Body of pancreas (tissue), 4 donors: Measurements from ENCODE around the gene GAB2. TPM values are rescaled to one million over a fixed set of nuclear protein-coding genes. Genes with fewer than 3 reads are reported as not detected.

ENCODE experiments used
- ATAC-seq: fragments of 150-250 bp; one replicate; pipeline ENCODE4 v1.9.1; 2016
- DNase-seq, 4 donors: peaks; one replicate each; pipeline ENCODE4 v3.0.0-alpha.2; 2019
- H3K27ac ChIP-seq, 4 donors: fragments of 200-600 bp; sonication (generic); 1 replicate in 3 of 4; 2 replicates in 1 of 4; pipeline versions ENCODE4 v1.5.1 to v1.6.1; 2016 to 2019; ENCODE audit warnings: mild to moderate bottlenecking in 1 of 4, mixed read lengths in 1 of 4, moderate library complexity in 1 of 4
- H3K27me3 ChIP-seq, 2 donors: fragments of 200-600 bp; sonication (generic); one replicate each; pipeline ENCODE4 v1.6.0; 2016; ENCODE audit warnings: mild to moderate bottlenecking in 1 of 2
- H3K36me3 ChIP-seq, 2 donors: fragments of 200-600 bp; sonication (generic); replicated peaks in 1 of 2; 2 replicates each; pipeline ENCODE4 v1.5.1; 2016; ENCODE audit warnings: low read depth in 2 of 2; ENCODE audit not compliant: insufficient read depth in 1 of 2
- H3K4me1 ChIP-seq: fragments of 200-600 bp; sonication (generic); one replicate; pipeline ENCODE4 v1.6.0; 2016
- H3K4me3 ChIP-seq, 2 donors: fragments of 200-600 bp; sonication (generic); 1 replicate in 1 of 2; 2 replicates in 1 of 2; pipeline ENCODE4 v1.5.1; 2016 to 2019
- H3K9me3 ChIP-seq, 3 donors: fragments of 200-600 bp; sonication (generic); 1 replicate in 2 of 3; 2 replicates in 1 of 3; pipeline ENCODE4 v1.5.1; 2016
- CTCF ChIP-seq, 7 experiments: fragments of 450-650 bp in 4 of 7; fragments of 200-600 bp in 3 of 7; sonication (generic) in 3 of 7; IDR thresholded peaks; one replicate each; pipeline ENCODE4 v1.5.1; 2016 to 2019; ENCODE audit warnings: antibody characterized with exemption in 7 of 7
- POLR2A ChIP-seq, 3 donors: fragments of 450-650 bp; IDR thresholded peaks; one replicate each; pipeline ENCODE4 v1.6.1; 2016; ENCODE audit warnings: antibody characterized with exemption in 3 of 3, mild to moderate bottlenecking in 2 of 3
- WGBS, 2 donors: methylation state at CpG; one replicate each; pipeline ENCODE4 v1.1.5; 2017; 5-methylcytosine and 5-hydroxymethylcytosine counted together
- intact Hi-C: fragments of 100-400 bp; cut with DNase I; formaldehyde crosslinking; loops from one replicate; pipeline ENCODE4 v1.15.1; 2023
- total RNA-seq, 2 donors: library from RNA; depleted of rRNA; stranded (reverse); fragments of >200 nt; gene quantifications; one replicate each; pipeline ENCODE4 v1.1.0, GENCODE V29; 2016

GAB2 gene
- total RNA-seq, 2 donors from 2014 or later = 6.9 to 16.9 TPM

- H3K27ac ChIP-seq = no peak overlapping the region
- no peaks in the 10 kb centered on the region for H3K9me3 ChIP-seq
- H3K27me3 ChIP-seq = no peaks in the 10 kb centered on the region
- DNase-seq (no peak), ATAC-seq (no peak)
- TF ChIP-seq CTCF (IDR thresholded peaks at IDR 0.05) = no peak
- TF ChIP-seq POLR2A (IDR thresholded peaks at IDR 0.05) = no peak
- 92 to 96% methylated on average over 4 of the region's 4 CpGs for WGBS, 2 donors
- no peaks in the 10 kb centered on the region for H3K4me1 ChIP-seq
- no peaks in the 10 kb centered on the region for H3K36me3 ChIP-seq
- intact Hi-C loops = no loop called here
- no peak overlapping the region for H3K4me3 ChIP-seq
Observed at GRCh38 chr11:78459738-78460137, 42.1 kb upstream of the GAB2 start.

- Histone ChIP-seq H3K9me3 (no peaks in the 10 kb centered on the region), H3K27me3 (no peaks in the 10 kb centered on the region), H3K4me3 (no peak overlapping the region), H3K4me1 (no peaks in the 10 kb centered on the region), H3K27ac (no peak overlapping the region), H3K36me3 (no peaks in the 10 kb centered on the region)
- ATAC-seq = no peak
- no peak for DNase-seq
- intact Hi-C loops = no loop called here
- no peak for TF ChIP-seq CTCF (IDR thresholded peaks at IDR 0.05)
- no peak for TF ChIP-seq POLR2A (IDR thresholded peaks at IDR 0.05)
- 75 to 90% methylated on average over 2 of the region's 2 CpGs for WGBS, 2 donors
Observed at GRCh38 chr11:78457448-78457847, 39.8 kb upstream of the GAB2 start.

- ATAC-seq (no peak), DNase-seq (no peak)
- Histone ChIP-seq H3K27ac (no peak overlapping the region), H3K4me1 (no peaks in the 10 kb centered on the region), H3K4me3 (no peak overlapping the region), H3K36me3 (no peaks in the 10 kb centered on the region), H3K9me3 (no peaks in the 10 kb centered on the region), H3K27me3 (no peaks in the 10 kb centered on the region)
- intact Hi-C loops = no loop called here
- 73 to 89% methylated on average over 2 of the region's 2 CpGs for WGBS, 2 donors
- TF ChIP-seq POLR2A (IDR thresholded peaks at IDR 0.05) = no peak
- no peak for TF ChIP-seq CTCF (IDR thresholded peaks at IDR 0.05)
Observed at GRCh38 chr11:78453140-78453935, 35.7 kb upstream of the GAB2 start.

GRCh38 chr11:78451371-78452150, 33.9 kb upstream of the GAB2 start:
- Histone ChIP-seq H3K4me1 (no peaks in the 10 kb centered on the region), H3K36me3 (no peaks in the 10 kb centered on the region), H3K27ac (no peak overlapping the region), H3K27me3 (no peaks in the 10 kb centered on the region), H3K9me3 (no peaks in the 10 kb centered on the region), H3K4me3 (no peak overlapping the region)
- intact Hi-C loops = no loop called here
- no peak for DNase-seq
- no peak for ATAC-seq
- WGBS, 2 donors = 90 to 94% methylated on average over 5 of the region's 5 CpGs
- TF ChIP-seq CTCF (IDR thresholded peaks at IDR 0.05) = no peak
- no peak for TF ChIP-seq POLR2A (IDR thresholded peaks at IDR 0.05)
